Measurements from ENCODE around the gene GRIA3.

DNA sequence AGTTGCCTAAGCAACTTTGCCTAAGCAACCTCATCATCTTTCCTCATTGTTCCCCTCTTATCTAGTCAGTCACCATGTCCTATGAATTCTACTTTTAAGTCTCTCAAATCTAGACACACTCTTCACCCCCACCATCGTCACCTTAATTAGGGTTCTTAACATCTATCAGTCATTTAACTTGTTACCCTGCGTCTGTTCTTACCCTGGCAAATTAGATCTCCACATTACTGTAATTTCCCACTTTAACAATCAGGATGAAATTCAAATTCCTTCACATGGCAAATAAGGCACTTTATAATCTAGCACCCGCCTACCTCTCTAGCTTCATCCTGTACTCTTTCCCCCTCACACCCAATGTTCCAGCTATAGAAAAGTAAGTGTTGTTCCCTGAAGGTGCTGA lies 221.2 kb downstream of the GRIA3 start:
- TF ChIP-seq GATA3 (IDR thresholded peaks at IDR 0.05; ENCODE audit: low read depth, low read length) (no peak), GATA2 (IDR thresholded peaks at IDR 0.05; ENCODE audit: low read depth, low read length) (no peak)

Measured in SH-SY5Y (cell line).